WTC11 (cell line): Measurements from ENCODE around the gene USF3. TPM values are rescaled to one million over a fixed set of nuclear protein-coding genes. Genes with fewer than 3 reads are reported as not detected.
A peak's percentile ranks its signal among the peaks of the same experiment; 100 is the strongest.

Source experiments
- ATAC-seq: fragments of 200-7000 bp; cut with Tn5 transposase; 2 replicates; pipeline ENCODE4 v1.10.0; 2021; ENCODE audit warnings: mild to moderate bottlenecking, moderate library complexity
- CTCF ChIA-PET: fragments of 300-600 bp; sonication (Branson Sonifier 250); formaldehyde crosslinking; loops from one replicate; lab custom pipeline; 2021; ENCODE audit warnings: antibody characterized with exemption; lab: Charles Lee
- POLR2A ChIA-PET: fragments of 350-600 bp; sonication (Branson Sonifier 250); formaldehyde crosslinking; loops from one replicate; lab custom pipeline; 2021; ENCODE audit warnings: antibody characterized with exemption; lab: Charles Lee
- DNase-seq: peaks from one replicate; pipeline ENCODE4 v3.0.0; 2021; ENCODE audit warnings: low spot score
- H3K27ac Mint-ChIP-seq: 2 replicates; pipeline ENCODE4 v1.8.0; 2021; ENCODE audit warnings: mixed read lengths
- H3K27me3 Mint-ChIP-seq: 2 replicates; pipeline ENCODE4 v1.8.0; 2021; ENCODE audit warnings: low read depth, mild to moderate bottlenecking, moderate library complexity, mixed read lengths
- H3K36me3 Mint-ChIP-seq: 2 replicates; pipeline ENCODE4 v1.8.0; 2021; ENCODE audit warnings: mixed read lengths
- H3K4me1 Mint-ChIP-seq: 2 replicates; pipeline ENCODE4 v1.8.0; 2022; ENCODE audit warnings: mixed read lengths
- H3K4me3 Mint-ChIP-seq: 2 replicates; pipeline ENCODE4 v1.8.0; 2021; ENCODE audit warnings: mild to moderate bottlenecking, moderate library complexity, mixed read lengths
- H3K9me3 Mint-ChIP-seq: 2 replicates; pipeline ENCODE4 v1.8.0; 2021; ENCODE audit warnings: mixed read lengths
- ATF1 ChIP-seq: sonication (generic); formaldehyde crosslinking; IDR thresholded peaks from 2 replicates; pipeline ENCODE4 v1.8.1; 2023; ENCODE audit warnings: mild to moderate bottlenecking, moderate library complexity, missing genetic modification reagents
- ATF3 ChIP-seq: sonication (generic); formaldehyde crosslinking; conservative IDR thresholded peaks from 2 replicates; pipeline ENCODE4 v1.8.1; 2022; ENCODE audit warnings: mild to moderate bottlenecking, missing genetic modification reagents
- CTCF ChIP-seq: fragments of 200-600 bp; IDR thresholded peaks from 2 replicates; pipeline ENCODE4 v1.8.0; 2022; ENCODE audit warnings: antibody characterized with exemption
- E2F5 ChIP-seq: sonication (generic); formaldehyde crosslinking; IDR thresholded peaks from 2 replicates; pipeline ENCODE4 v1.8.1; 2022; ENCODE audit warnings: mild to moderate bottlenecking, moderate library complexity, missing genetic modification reagents
- ERG ChIP-seq: fragments of 250-450 bp; sonication (Bioruptor Pico); IDR thresholded peaks from 2 replicates; pipeline ENCODE4 v1.8.0; 2021; ENCODE audit warnings: mild to moderate bottlenecking
- FOXK1 ChIP-seq: sonication (generic); formaldehyde crosslinking; IDR thresholded peaks from 2 replicates; pipeline ENCODE4 v1.8.0; 2022; ENCODE audit warnings: mild to moderate bottlenecking, moderate library complexity, missing genetic modification reagents
- GTF2I ChIP-seq: fragments of 250-450 bp; sonication (Bioruptor Pico); conservative IDR thresholded peaks from 2 replicates; pipeline ENCODE4 v1.4.0; 2021; ENCODE audit warnings: mild to moderate bottlenecking
- HMGA2 ChIP-seq: fragments of 250-450 bp; sonication (Bioruptor Pico); IDR thresholded peaks from 2 replicates; pipeline ENCODE4 v1.4.0; 2021; ENCODE audit warnings: mild to moderate bottlenecking, moderate library complexity
- IRF2 ChIP-seq: sonication (generic); formaldehyde crosslinking; IDR thresholded peaks from 2 replicates; pipeline ENCODE4 v1.8.0; 2022; ENCODE audit warnings: low read depth, missing genetic modification reagents, borderline replicate concordance
- KAT7 ChIP-seq: sonication (generic); formaldehyde crosslinking; IDR thresholded peaks from 2 replicates; pipeline ENCODE4 v1.8.1; 2023; ENCODE audit warnings: missing genetic modification reagents, mild to moderate bottlenecking, borderline replicate concordance
- MYBL2 ChIP-seq: sonication (generic); formaldehyde crosslinking; IDR thresholded peaks from 2 replicates; pipeline ENCODE4 v1.8.1; 2023; ENCODE audit warnings: mild to moderate bottlenecking, moderate library complexity, missing genetic modification reagents
- NR2C2 ChIP-seq: sonication (generic); formaldehyde crosslinking; IDR thresholded peaks from 2 replicates; pipeline ENCODE4 v1.8.0; 2022; ENCODE audit warnings: mild to moderate bottlenecking, missing genetic modification reagents
- PRRX2 ChIP-seq: fragments of 250-450 bp; sonication (Bioruptor Pico); IDR thresholded peaks from 2 replicates; pipeline ENCODE4 v1.8.0; 2021; ENCODE audit warnings: mild to moderate bottlenecking
- RELA ChIP-seq: sonication (generic); formaldehyde crosslinking; IDR thresholded peaks from 2 replicates; pipeline ENCODE4 v1.8.1; 2022; ENCODE audit warnings: missing genetic modification reagents, mild to moderate bottlenecking, borderline replicate concordance
- TCF7 ChIP-seq: sonication (generic); formaldehyde crosslinking; IDR thresholded peaks from 2 replicates; pipeline ENCODE4 v1.8.0; 2022; ENCODE audit warnings: mild to moderate bottlenecking, low read depth, missing genetic modification reagents, moderate library complexity
- TEAD4 ChIP-seq: sonication (generic); formaldehyde crosslinking; IDR thresholded peaks from 2 replicates; pipeline ENCODE4 v1.8.0; 2022; ENCODE audit warnings: mild to moderate bottlenecking, missing genetic modification reagents
- ZBTB21 ChIP-seq: sonication (generic); formaldehyde crosslinking; IDR thresholded peaks from 2 replicates; pipeline ENCODE4 v1.8.1; 2023; ENCODE audit warnings: mild to moderate bottlenecking, missing genetic modification reagents, borderline replicate concordance
- ZNF416 ChIP-seq: fragments of 250-450 bp; sonication (Bioruptor Pico); IDR thresholded peaks from 2 replicates; pipeline ENCODE4 v1.9.0; 2021; ENCODE audit warnings: mild to moderate bottlenecking, inconsistent platforms
- total RNA-seq: library from RNA; stranded (reverse); gene quantifications from 3 replicates; pipeline ENCODE4 v1.2.3, GENCODE V29; 2021
- TF ChIP-seq, protein P1 (sequence below): sonication (generic); formaldehyde crosslinking; IDR thresholded peaks from 2 replicates; pipeline ENCODE4 v1.8.1; 2022; ENCODE audit warnings: mild to moderate bottlenecking, missing genetic modification reagents, moderate library complexity, borderline replicate concordance
- TF ChIP-seq, protein P2 (sequence below): sonication (generic); formaldehyde crosslinking; IDR thresholded peaks from 2 replicates; pipeline ENCODE4 v1.8.0; 2022; ENCODE audit warnings: mild to moderate bottlenecking, missing genetic modification reagents
- TF ChIP-seq, protein P3 (sequence below): sonication (generic); formaldehyde crosslinking; IDR thresholded peaks from 2 replicates; pipeline ENCODE4 v1.8.0; 2022; ENCODE audit warnings: mild to moderate bottlenecking, missing genetic modification reagents
- TF ChIP-seq, protein P4 (sequence below): sonication (generic); formaldehyde crosslinking; IDR thresholded peaks from 2 replicates; pipeline ENCODE4 v1.8.1; 2023; ENCODE audit warnings: mild to moderate bottlenecking, moderate library complexity, missing genetic modification reagents

Gene USF3
- total RNA-seq, 1 experiment from 2014 or later, result 16.4 TPM

- TF ChIP-seq, protein P1, sequence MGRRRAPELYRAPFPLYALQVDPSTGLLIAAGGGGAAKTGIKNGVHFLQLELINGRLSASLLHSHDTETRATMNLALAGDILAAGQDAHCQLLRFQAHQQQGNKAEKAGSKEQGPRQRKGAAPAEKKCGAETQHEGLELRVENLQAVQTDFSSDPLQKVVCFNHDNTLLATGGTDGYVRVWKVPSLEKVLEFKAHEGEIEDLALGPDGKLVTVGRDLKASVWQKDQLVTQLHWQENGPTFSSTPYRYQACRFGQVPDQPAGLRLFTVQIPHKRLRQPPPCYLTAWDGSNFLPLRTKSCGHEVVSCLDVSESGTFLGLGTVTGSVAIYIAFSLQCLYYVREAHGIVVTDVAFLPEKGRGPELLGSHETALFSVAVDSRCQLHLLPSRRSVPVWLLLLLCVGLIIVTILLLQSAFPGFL (CRISPR knock-in tag), result peak; percentile 84; the same call in 1 of the 2 replicates
- TF ChIP-seq, protein P2, sequence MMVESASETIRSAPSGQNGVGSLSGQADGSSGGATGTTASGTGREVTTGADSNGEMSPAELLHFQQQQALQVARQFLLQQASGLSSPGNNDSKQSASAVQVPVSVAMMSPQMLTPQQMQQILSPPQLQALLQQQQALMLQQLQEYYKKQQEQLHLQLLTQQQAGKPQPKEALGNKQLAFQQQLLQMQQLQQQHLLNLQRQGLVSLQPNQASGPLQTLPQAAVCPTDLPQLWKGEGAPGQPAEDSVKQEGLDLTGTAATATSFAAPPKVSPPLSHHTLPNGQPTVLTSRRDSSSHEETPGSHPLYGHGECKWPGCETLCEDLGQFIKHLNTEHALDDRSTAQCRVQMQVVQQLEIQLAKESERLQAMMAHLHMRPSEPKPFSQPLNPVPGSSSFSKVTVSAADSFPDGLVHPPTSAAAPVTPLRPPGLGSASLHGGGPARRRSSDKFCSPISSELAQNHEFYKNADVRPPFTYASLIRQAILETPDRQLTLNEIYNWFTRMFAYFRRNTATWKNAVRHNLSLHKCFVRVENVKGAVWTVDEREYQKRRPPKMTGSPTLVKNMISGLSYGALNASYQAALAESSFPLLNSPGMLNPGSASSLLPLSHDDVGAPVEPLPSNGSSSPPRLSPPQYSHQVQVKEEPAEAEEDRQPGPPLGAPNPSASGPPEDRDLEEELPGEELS, result peak; percentile 75; the same call in 1 of the 2 replicates
- TF ChIP-seq, protein P3, sequence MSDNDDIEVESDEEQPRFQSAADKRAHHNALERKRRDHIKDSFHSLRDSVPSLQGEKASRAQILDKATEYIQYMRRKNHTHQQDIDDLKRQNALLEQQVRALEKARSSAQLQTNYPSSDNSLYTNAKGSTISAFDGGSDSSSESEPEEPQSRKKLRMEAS, result peak; percentile 69; the same call in 1 of the 2 replicates
- TF ChIP-seq IRF2 (CRISPR knock-in tag) (no peak), KAT7 (CRISPR knock-in tag) (peak; percentile 93; the same call in 1 of the 2 replicates), ZNF416 (CRISPR knock-in tag) (no peak), ZBTB21 (CRISPR knock-in tag) (no peak), TCF7 (CRISPR knock-in tag) (0 out of 2 replicates have a peak, but pooled peaks have one; percentile 20), FOXK1 (peak; percentile 55; the same call in 1 of the 2 replicates), NR2C2 (CRISPR knock-in tag) (peak; percentile 90)
These were observed 49.5 kb upstream of the USF3 start, which contains the start of gene NAA50 (continued) for GRCh38 chr3:113745756-113746547.

DNA sequence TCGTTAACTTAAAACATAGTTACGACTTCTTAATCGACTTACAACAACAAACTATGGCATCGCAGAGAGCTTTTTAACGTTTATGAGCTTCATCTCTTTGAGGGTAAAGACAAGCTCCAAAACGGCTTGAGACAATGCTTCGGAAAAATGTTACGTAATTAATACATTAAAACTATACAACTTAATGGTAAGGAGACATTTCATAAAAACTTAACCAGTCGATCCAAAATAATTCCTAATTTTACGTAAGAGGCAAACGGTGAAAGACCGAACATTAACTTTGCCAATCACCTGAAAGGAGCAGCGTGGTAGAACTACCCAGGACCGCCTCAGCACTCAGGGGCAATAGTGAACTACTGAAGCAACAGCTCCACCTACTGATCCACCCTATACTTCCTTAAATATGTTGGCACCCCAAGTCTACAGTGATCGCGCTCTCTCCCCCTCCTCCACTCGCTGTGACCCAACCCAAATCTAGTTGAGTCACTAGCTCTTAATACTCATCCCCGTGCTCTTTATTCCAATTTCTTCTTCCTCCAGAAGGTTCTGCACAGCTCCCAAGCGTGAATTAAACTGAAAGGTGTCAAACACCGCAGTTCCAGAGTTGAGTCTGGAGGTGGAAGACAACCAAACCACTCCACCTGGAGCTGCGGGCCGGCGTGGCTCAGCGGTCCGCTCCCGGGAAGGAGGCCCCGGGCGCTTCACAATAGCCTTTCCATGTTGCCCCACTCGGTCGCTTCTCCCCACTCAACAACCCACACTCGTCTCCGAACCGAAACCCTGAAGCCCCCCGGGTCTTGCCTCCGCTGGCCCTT, 48.7 kb upstream of the USF3 start:
- ChIA-PET CTCF (interaction anchor here (0.6 to 2.0 kb wide), 29 partner anchors 9 to 457 kb away, joined by 3 to 32 read pairs (median 4); partner anchors contain the start of genes CFAP44, GRAMD1C, SPICE1 and USF3), POLR2A (interaction anchor here (0.8 to 1.6 kb wide), 3 partner anchors 9 to 49 kb away, joined by 3 to 4 read pairs (median 4); partner anchors contain the start of gene USF3)
- peak overlapping the region; percentile 98 for H3K4me3 Mint-ChIP-seq
- no peaks in the 10 kb centered on the region for H3K9me3 Mint-ChIP-seq
- H3K27ac Mint-ChIP-seq, result peak overlapping the region; percentile 86
- no peaks in the 10 kb centered on the region for H3K27me3 Mint-ChIP-seq
- DNase-seq (peak; percentile 55), ATAC-seq (peak; percentile 71)
- no peaks in the 10 kb centered on the region for H3K36me3 Mint-ChIP-seq
- H3K4me1 Mint-ChIP-seq, result peaks cover 59% of the 10 kb centered on the region
- TF ChIP-seq PRRX2 (CRISPR knock-in tag) (no peak), CTCF (peak; percentile 23), TEAD4 (CRISPR knock-in tag) (no peak), ERG (CRISPR knock-in tag) (no peak), HMGA2 (CRISPR knock-in tag) (no peak), GTF2I (CRISPR knock-in tag) (no peak), RELA (CRISPR knock-in tag) (no peak), ATF3 (CRISPR knock-in tag) (no peak), E2F5 (CRISPR knock-in tag) (no peak), ATF1 (CRISPR knock-in tag) (no peak), MYBL2 (CRISPR knock-in tag) (no peak)
- TF ChIP-seq, protein P1 (CRISPR knock-in tag), result no peak
- TF ChIP-seq, protein P4, sequence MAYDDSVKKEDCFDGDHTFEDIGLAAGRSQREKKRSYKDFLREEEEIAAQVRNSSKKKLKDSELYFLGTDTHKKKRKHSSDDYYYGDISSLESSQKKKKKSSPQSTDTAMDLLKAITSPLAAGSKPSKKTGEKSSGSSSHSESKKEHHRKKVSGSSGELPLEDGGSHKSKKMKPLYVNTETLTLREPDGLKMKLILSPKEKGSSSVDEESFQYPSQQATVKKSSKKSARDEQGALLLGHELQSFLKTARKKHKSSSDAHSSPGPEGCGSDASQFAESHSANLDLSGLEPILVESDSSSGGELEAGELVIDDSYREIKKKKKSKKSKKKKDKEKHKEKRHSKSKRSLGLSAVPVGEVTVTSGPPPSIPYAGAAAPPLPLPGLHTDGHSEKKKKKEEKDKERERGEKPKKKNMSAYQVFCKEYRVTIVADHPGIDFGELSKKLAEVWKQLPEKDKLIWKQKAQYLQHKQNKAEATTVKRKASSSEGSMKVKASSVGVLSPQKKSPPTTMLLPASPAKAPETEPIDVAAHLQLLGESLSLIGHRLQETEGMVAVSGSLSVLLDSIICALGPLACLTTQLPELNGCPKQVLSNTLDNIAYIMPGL (CRISPR knock-in tag), result peak; percentile 51; the same call in 1 of the 2 replicates
